ENCODE data around the gene ARG2. TPM values are rescaled to one million over a fixed set of nuclear protein-coding genes. Genes with fewer than 3 reads are reported as not detected.

Gene ARG2
- total RNA-seq, 4 donors from 2014 or later, result 3.5 to 9.6 (median 5.4) TPM

GRCh38 chr14:67577181-67577808 lies 42.4 kb upstream of the ARG2 start:
- Histone ChIP-seq H3K4me3 (no peak overlapping the region), H3K9me3 (no peaks in the 10 kb centered on the region), H3K27ac (no peak overlapping the region), H3K4me1 (no peaks in the 10 kb centered on the region), H3K36me3 (peaks cover 21% of the 10 kb centered on the region), H3K27me3 (no peaks in the 10 kb centered on the region)
- 84% methylated on average over 13 of the region's 13 CpGs for WGBS
- peak in 1 of 2 donors; percentile 70 for DNase-seq (ENCODE audit: low spot score in 2 of 2)
- no peak for TF ChIP-seq EP300 (IDR thresholded peaks at IDR 0.05)
- no peak for TF ChIP-seq POLR2AphosphoS5 (IDR thresholded peaks at IDR 0.05)
- TF ChIP-seq, protein P1, sequence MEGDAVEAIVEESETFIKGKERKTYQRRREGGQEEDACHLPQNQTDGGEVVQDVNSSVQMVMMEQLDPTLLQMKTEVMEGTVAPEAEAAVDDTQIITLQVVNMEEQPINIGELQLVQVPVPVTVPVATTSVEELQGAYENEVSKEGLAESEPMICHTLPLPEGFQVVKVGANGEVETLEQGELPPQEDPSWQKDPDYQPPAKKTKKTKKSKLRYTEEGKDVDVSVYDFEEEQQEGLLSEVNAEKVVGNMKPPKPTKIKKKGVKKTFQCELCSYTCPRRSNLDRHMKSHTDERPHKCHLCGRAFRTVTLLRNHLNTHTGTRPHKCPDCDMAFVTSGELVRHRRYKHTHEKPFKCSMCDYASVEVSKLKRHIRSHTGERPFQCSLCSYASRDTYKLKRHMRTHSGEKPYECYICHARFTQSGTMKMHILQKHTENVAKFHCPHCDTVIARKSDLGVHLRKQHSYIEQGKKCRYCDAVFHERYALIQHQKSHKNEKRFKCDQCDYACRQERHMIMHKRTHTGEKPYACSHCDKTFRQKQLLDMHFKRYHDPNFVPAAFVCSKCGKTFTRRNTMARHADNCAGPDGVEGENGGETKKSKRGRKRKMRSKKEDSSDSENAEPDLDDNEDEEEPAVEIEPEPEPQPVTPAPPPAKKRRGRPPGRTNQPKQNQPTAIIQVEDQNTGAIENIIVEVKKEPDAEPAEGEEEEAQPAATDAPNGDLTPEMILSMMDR (IDR thresholded peaks at IDR 0.05), result no peak
- no peak for TF ChIP-seq POLR2A (IDR thresholded peaks at IDR 0.05)

- DNase-seq (ENCODE audit: low spot score in 2 of 2), result peak; percentile 41 to 69
- Histone ChIP-seq H3K27me3 (no peaks in the 10 kb centered on the region), H3K9me3 (no peaks in the 10 kb centered on the region), H3K27ac (no peak overlapping the region), H3K4me1 (no peaks in the 10 kb centered on the region), H3K36me3 (peaks cover 21% of the 10 kb centered on the region), H3K4me3 (no peak overlapping the region)
- WGBS, result 66% methylated on average over 3 of the region's 16 CpGs
- TF ChIP-seq POLR2A (IDR thresholded peaks at IDR 0.05), result no peak
These were observed 41.6 kb upstream of the ARG2 start for GRCh38 chr14:67577909-67578749.

DNA sequence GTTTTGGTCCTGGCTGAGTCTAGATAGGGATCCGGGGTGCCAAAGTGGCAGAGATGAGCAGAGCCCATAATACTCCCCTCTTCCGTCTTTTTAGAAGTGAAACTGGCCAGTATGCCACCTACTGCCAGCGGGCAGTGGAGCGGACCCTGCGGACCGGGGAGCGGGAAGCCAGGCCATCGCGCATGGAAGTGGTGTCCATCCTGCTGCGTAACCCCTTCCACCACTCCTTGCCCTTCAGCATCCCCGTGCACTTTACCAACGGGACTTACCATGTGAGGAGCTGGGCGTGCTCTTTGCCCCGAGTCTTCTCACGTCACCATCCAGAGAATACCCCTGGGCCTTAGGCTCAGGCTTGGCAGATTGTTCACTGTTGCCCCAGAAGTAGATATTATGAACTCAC lies 40.7 kb upstream of the ARG2 start:
- WGBS, result 88% methylated on average over 15 of the region's 15 CpGs
- H3K27ac ChIP-seq, result no peak overlapping the region
- no peaks in the 10 kb centered on the region for H3K27me3 ChIP-seq
- H3K9me3 ChIP-seq, result no peaks in the 10 kb centered on the region
- H3K4me1 ChIP-seq, result no peaks in the 10 kb centered on the region
- TF ChIP-seq, protein P1 (IDR thresholded peaks at IDR 0.05), result no peak
- peaks cover 18% of the 10 kb centered on the region for H3K36me3 ChIP-seq
- DNase-seq (ENCODE audit: low spot score in 2 of 2), result peak; percentile 44 to 62
- no peak overlapping the region for H3K4me3 ChIP-seq

DNA sequence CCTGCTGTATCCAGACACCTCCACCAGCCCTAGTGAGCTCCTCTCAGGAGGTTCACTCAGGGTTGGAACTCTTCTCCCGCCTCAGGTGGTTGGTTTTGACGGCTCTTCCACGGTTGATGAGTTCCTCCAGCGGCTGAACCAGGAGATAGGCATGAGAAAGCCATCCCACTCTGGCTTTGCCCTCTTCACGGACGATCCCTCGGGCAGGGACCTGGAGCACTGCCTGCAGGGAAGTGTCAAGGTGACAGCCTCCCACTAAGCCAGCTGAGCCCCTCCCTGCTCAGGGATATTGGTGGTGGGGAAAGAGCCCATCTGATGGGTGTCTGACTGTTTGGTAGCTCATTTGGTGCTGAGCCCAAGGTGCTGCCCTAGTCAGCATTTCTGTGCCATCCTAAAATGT lies 40.1 kb upstream of the ARG2 start:
- Histone ChIP-seq H3K9me3 (no peaks in the 10 kb centered on the region), H3K4me1 (no peaks in the 10 kb centered on the region), H3K27ac (no peak overlapping the region), H3K36me3 (peaks cover 16% of the 10 kb centered on the region), H3K27me3 (no peaks in the 10 kb centered on the region), H3K4me3 (no peak overlapping the region)
- TF ChIP-seq, protein P1 (IDR thresholded peaks at IDR 0.05), result no peak
- TF ChIP-seq POLR2A (IDR thresholded peaks at IDR 0.05), result no peak
- TF ChIP-seq EP300 (IDR thresholded peaks at IDR 0.05), result no peak
- TF ChIP-seq POLR2AphosphoS5 (IDR thresholded peaks at IDR 0.05), result no peak
- 91% methylated on average over 7 of the region's 7 CpGs for WGBS
- DNase-seq (ENCODE audit: low spot score in 2 of 2), result peak in 1 of 2 donors; percentile 45

DNA sequence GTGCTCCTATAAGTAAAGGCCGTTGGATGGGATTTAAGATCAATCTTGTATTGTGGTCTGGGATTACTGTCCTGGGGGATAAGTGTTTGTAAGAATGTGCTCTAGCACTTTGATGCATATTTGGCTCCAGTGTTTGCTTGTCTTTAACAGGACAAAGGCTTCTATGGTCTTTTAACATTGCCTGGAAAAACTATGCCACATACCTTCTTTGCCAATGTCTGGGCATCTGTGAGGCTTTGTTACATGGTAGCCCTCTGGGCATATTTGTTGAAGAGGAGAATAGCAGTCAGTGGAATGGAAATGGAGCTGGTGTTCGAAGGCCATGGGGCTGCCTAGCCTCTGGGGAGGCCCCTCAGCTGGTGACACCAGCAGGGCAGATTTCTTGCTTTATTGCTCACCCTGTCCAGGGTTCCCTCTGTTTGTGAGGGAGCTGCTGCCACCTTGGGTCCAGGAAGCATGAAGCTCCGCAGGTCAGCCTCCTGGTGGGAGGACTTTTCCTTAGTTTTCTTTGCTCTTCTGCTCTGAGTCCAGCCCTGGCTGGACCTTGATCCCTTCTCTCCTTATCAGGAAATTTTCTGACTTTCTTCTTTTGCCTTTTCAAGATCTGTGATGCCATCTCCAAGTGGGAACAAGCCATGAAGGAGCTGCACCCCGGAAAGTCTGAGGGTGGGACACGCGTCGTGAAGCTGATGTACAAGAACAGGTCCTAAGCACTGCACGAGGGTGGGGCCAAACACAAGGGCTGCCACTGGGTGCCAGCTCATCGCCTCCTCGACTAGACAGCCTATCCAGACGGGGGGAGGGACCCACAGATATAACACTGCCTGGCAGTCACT lies 39.2 kb upstream of the ARG2 start:
- no peaks in the 10 kb centered on the region for H3K27me3 ChIP-seq
- H3K9me3 ChIP-seq, result no peaks in the 10 kb centered on the region
- H3K27ac ChIP-seq, result no peak overlapping the region
- no peak for TF ChIP-seq EP300 (IDR thresholded peaks at IDR 0.05)
- no peak for TF ChIP-seq POLR2AphosphoS5 (IDR thresholded peaks at IDR 0.05)
- no peak for TF ChIP-seq POLR2A (IDR thresholded peaks at IDR 0.05)
- TF ChIP-seq, protein P1 (IDR thresholded peaks at IDR 0.05), result no peak
- peak; percentile 45 to 71 for DNase-seq (ENCODE audit: low spot score in 2 of 2)
- peaks cover 21% of the 10 kb centered on the region for H3K36me3 ChIP-seq
- WGBS, result 78% methylated on average over 11 of the region's 11 CpGs
- no peak overlapping the region for H3K4me3 ChIP-seq
- no peaks in the 10 kb centered on the region for H3K4me1 ChIP-seq

All from suprapubic skin (tissue), 4 donors.